Panc1 (cell line): ENCODE data around the gene SPTBN1. TPM values are rescaled to one million over a fixed set of nuclear protein-coding genes. Genes with fewer than 3 reads are reported as not detected.

Experiments
- ATAC-seq: fragments of 200-7000 bp; cut with Tn5 transposase; 2 replicates; pipeline ENCODE4 v1.9.1; 2020; ENCODE audit warnings: mild to moderate bottlenecking, moderate library complexity
- BruUV-seq: library from RNA; stranded (reverse); fragments of 400-500 nt; replicated peaks from 2 replicates; lab custom pipeline; 2021; lab: Mats Ljungman, UMichigan
- CTCF ChIA-PET: fragments of 300-600 bp; sonication (Branson Sonifier 250); formaldehyde crosslinking; loops from one replicate; lab custom pipeline; 2022; ENCODE audit warnings: antibody characterized with exemption; lab: Charles Lee
- POLR2A ChIA-PET: fragments of 300-600 bp; sonication (Branson Sonifier 250); formaldehyde crosslinking; loops from one replicate; lab custom pipeline; 2022; ENCODE audit warnings: antibody characterized with exemption; lab: Charles Lee
- DNase-seq: peaks from one replicate; pipeline ENCODE4 v3.0.0-alpha.2; 2010; ENCODE audit warnings: low read depth, low spot score
- H3K27ac ChIP-seq: 2 replicates; pipeline ENCODE4 v1.5.1; 2011; ENCODE audit warnings: mild to moderate bottlenecking, low read length, inconsistent platforms
- H3K27me3 ChIP-seq: fragments of 200-500 bp; sonication (Bioruptor generic); 2 replicates; pipeline ENCODE4 v1.6.0; 2014; ENCODE audit warnings: low read length, inconsistent platforms; ENCODE audit not compliant: control insufficient read depth, insufficient read depth
- H3K36me3 ChIP-seq: fragments of 200-500 bp; sonication (Bioruptor generic); 2 replicates; pipeline ENCODE4 v1.5.1; 2014; ENCODE audit warnings: inconsistent platforms, mild to moderate bottlenecking, low read length, moderate library complexity; ENCODE audit not compliant: control insufficient read depth, insufficient read depth
- H3K4me1 ChIP-seq: 2 replicates; pipeline ENCODE4 v1.5.1; 2011; ENCODE audit warnings: inconsistent platforms, mild to moderate bottlenecking, low read length, moderate library complexity; ENCODE audit not compliant: control insufficient read depth, insufficient read depth
- H3K4me3 ChIP-seq, 2 experiments: 2 replicates each; pipeline ENCODE4 v1.5.1; 2011 to 2012; ENCODE audit warnings: low read depth in 2 of 2, low read length in 2 of 2, mild to moderate bottlenecking in 2 of 2, inconsistent platforms in 1 of 2, moderate library complexity in 1 of 2
- H3K9me3 ChIP-seq: fragments of 200-500 bp; sonication (Bioruptor generic); 2 replicates; pipeline ENCODE4 v1.5.1; 2014; ENCODE audit warnings: low read depth, mild to moderate bottlenecking, inconsistent platforms, low read length, moderate library complexity; ENCODE audit not compliant: control insufficient read depth, insufficient read depth
- CTCF ChIP-seq: fragments of 450-650 bp; IDR thresholded peaks from 2 replicates; pipeline ENCODE4 v1.5.1; 2017; ENCODE audit warnings: mild to moderate bottlenecking
- POLR2AphosphoS5 ChIP-seq: IDR thresholded peaks from 2 replicates; pipeline ENCODE4 v1.6.1; 2012; ENCODE audit warnings: mild to moderate bottlenecking, low read depth, low read length, moderate library complexity
- REST ChIP-seq, 2 experiments: IDR thresholded peaks; 2 replicates each; pipeline ENCODE4 v1.6.1; 2011 to 2012; ENCODE audit warnings: low read depth in 2 of 2, control low read depth in 1 of 2, low read length in 1 of 2, mild to moderate bottlenecking in 1 of 2, moderate library complexity in 1 of 2; ENCODE audit not compliant: insufficient read depth in 1 of 2
- SIN3A ChIP-seq: IDR thresholded peaks from 2 replicates; pipeline ENCODE4 v1.6.1; 2012; ENCODE audit warnings: low read depth, mild to moderate bottlenecking, low read length, moderate library complexity, borderline replicate concordance; ENCODE audit not compliant: insufficient read depth
- TCF7L2 ChIP-seq: IDR thresholded peaks from 2 replicates; pipeline ENCODE4 v1.6.1; 2011; ENCODE audit warnings: mild to moderate bottlenecking, low read depth, low read length, inconsistent platforms
- in situ Hi-C: cut with HindIII; loops from 2 replicates; pipeline ENCODE4 v1.10.0; 2016; ENCODE audit warnings: low sequenced_read_pairs, low pct_unique_long_range_greater_than_20kb
- intact Hi-C: fragments of 100-400 bp; cut with micrococcal nuclease; formaldehyde crosslinking; loops from one replicate; pipeline ENCODE4 v1.10.0; 2022; ENCODE audit not compliant: unreplicated experiment
- total RNA-seq: library from RNA; stranded (reverse); gene quantifications from one replicate; pipeline ENCODE4 v1.2.1, GENCODE V29; 2021; ENCODE audit not compliant: unreplicated experiment

Gene SPTBN1
- total RNA-seq, 1 experiment from 2014 or later, result 169 TPM

- in situ Hi-C loops (no loop called here), intact Hi-C loops (no loop called here)
- no peak overlapping the region for H3K4me3 ChIP-seq
- no peaks in the 10 kb centered on the region for H3K36me3 ChIP-seq
- no peak overlapping the region for H3K27ac ChIP-seq
- TF ChIP-seq CTCF (no peak), TCF7L2 (no peak), POLR2AphosphoS5 (no peak), REST (IDR thresholded peaks at IDR 0.05; ENCODE audit: insufficient read depth in 1 of 2, low read depth in 2 of 2, low read length in 1 of 2) (no peak), SIN3A (no peak)
- no TSS peak for BruUV-seq
- H3K9me3 ChIP-seq, result no peaks in the 10 kb centered on the region
- H3K27me3 ChIP-seq, result no peaks in the 10 kb centered on the region
- ChIA-PET CTCF (no interaction called here), POLR2A (no interaction called here)
- ATAC-seq (no peak), DNase-seq (no peak)
- H3K4me1 ChIP-seq, result peaks cover 9% of the 10 kb centered on the region; the same call in 1 of the 2 replicates
Measured at GRCh38 chr2:54475919-54476318, 19.8 kb downstream of the SPTBN1 start.

- in situ Hi-C loops, result no loop called here
- no peak overlapping the region for H3K4me3 ChIP-seq
- POLR2A ChIA-PET, result no interaction called here
- peaks cover 8% of the 10 kb centered on the region; the same call in 1 of the 2 replicates for H3K4me1 ChIP-seq
- no TSS peak for BruUV-seq
- DNase-seq (no peak), ATAC-seq (no peak)
- H3K27me3 ChIP-seq, result no peaks in the 10 kb centered on the region
- no peak overlapping the region for H3K27ac ChIP-seq
- TF ChIP-seq REST (IDR thresholded peaks at IDR 0.05; ENCODE audit: insufficient read depth in 1 of 2, low read depth in 2 of 2, low read length in 1 of 2) (no peak), TCF7L2 (no peak), SIN3A (no peak), CTCF (no peak), POLR2AphosphoS5 (no peak)
- H3K9me3 ChIP-seq, result no peaks in the 10 kb centered on the region
- intact Hi-C loops, result no loop called here
- CTCF ChIA-PET, result no interaction called here
- no peaks in the 10 kb centered on the region for H3K36me3 ChIP-seq
Measured at GRCh38 chr2:54476852-54477251, 20.7 kb downstream of the SPTBN1 start.
